ENCODE data around the gene RARRES2. TPM values are rescaled to one million over a fixed set of nuclear protein-coding genes. Genes with fewer than 3 reads are reported as not detected.

RARRES2 gene
- total and polyA plus RNA-seq, 2 of the 13 experiments (the other 11 are each of a cell fraction or from before 2014, with no cell fraction given), result 134 to 172 TPM

GRCh38 chr7:150379441-150380379 is 38.3 kb upstream of the RARRES2 start (continued):
- no peak for TF ChIP-seq IRF9 (CRISPR knock-in tag; IDR thresholded peaks at IDR 0.05; ENCODE audit: borderline replicate concordance)
- TF ChIP-seq ZNF235 (CRISPR knock-in tag; IDR thresholded peaks at IDR 0.05; ENCODE audit: borderline replicate concordance), result 0 out of 2 replicates have a peak, but pooled peaks have one; percentile 10
- no peak for TF ChIP-seq JARID2 (CRISPR knock-in tag; IDR thresholded peaks at IDR 0.05; ENCODE audit: insufficient replicate concordance)
- TF ChIP-seq ZNF354B (CRISPR knock-in tag; IDR thresholded peaks at IDR 0.05), result no peak
- 0 out of 2 replicates have a peak, but pooled peaks have one; percentile 12 for TF ChIP-seq POLR2G (IDR thresholded peaks at IDR 0.05; ENCODE audit: low read depth, low read length)
- no peak for TF ChIP-seq CREM (IDR thresholded peaks at IDR 0.05)
- TF ChIP-seq CREM (CRISPR knock-in tag; IDR thresholded peaks at IDR 0.05), result no peak
- TF ChIP-seq FOXC1 (CRISPR knock-in tag; IDR thresholded peaks at IDR 0.05; ENCODE audit: borderline replicate concordance), result 0 out of 2 replicates have a peak, but pooled peaks have one; percentile 43
- peak; percentile 89; the same call in 1 of the 2 replicates for TF ChIP-seq ZNF784 (CRISPR knock-in tag; IDR thresholded peaks at IDR 0.05; ENCODE audit: borderline replicate concordance)

All from HepG2 (cell line).